Measurements from ENCODE around the gene DEPP1. TPM values are rescaled to one million over a fixed set of nuclear protein-coding genes. Genes with fewer than 3 reads are reported as not detected.
A peak's percentile ranks its signal among the peaks of the same experiment; 100 is the strongest.

DEPP1 gene
- total RNA-seq, 1 donor from 2014 or later = 11.1 TPM

GRCh38 chr10:44934416-44935200 is 44.0 kb downstream of the DEPP1 start:
- DNase-seq (ENCODE audit: low spot score in 2 of 2, unreplicated experiment in 2 of 2) = no peak
- Mint-ChIP-seq H3K36me3 (no peaks in the 10 kb centered on the region), H3K4me3 (no peak overlapping the region), H3K27me3 (ENCODE audit: low read depth) (peaks cover 2% of the 10 kb centered on the region), H3K9me3 (peaks cover 9% of the 10 kb centered on the region), H3K4me1 (peaks cover 8% of the 10 kb centered on the region), H3K27ac (no peak overlapping the region)
- TF ChIP-seq CTCF (IDR thresholded peaks at IDR 0.05; ENCODE audit: unreplicated experiment) = no peak

GRCh38 chr10:44933451-44934321 is 44.9 kb downstream of the DEPP1 start:
- no peaks in the 10 kb centered on the region for H3K36me3 Mint-ChIP-seq
- peaks cover 8% of the 10 kb centered on the region for H3K4me1 Mint-ChIP-seq
- peaks cover 5% of the 10 kb centered on the region for H3K27me3 Mint-ChIP-seq (ENCODE audit: low read depth)
- DNase-seq (ENCODE audit: low spot score in 2 of 2, unreplicated experiment in 2 of 2) = no peak
- no peak overlapping the region for H3K4me3 Mint-ChIP-seq
- no peak for TF ChIP-seq CTCF (IDR thresholded peaks at IDR 0.05; ENCODE audit: unreplicated experiment)
- H3K9me3 Mint-ChIP-seq = peaks cover 3% of the 10 kb centered on the region
- no peak overlapping the region for H3K27ac Mint-ChIP-seq

GRCh38 chr10:44932517-44933450 is 45.8 kb downstream of the DEPP1 start:
- H3K27me3 Mint-ChIP-seq (ENCODE audit: low read depth) = peaks cover 8% of the 10 kb centered on the region
- H3K9me3 Mint-ChIP-seq = no peaks in the 10 kb centered on the region
- peaks cover 8% of the 10 kb centered on the region for H3K4me1 Mint-ChIP-seq
- no peak overlapping the region for H3K4me3 Mint-ChIP-seq
- peak; percentile 79 to 93 for DNase-seq (ENCODE audit: low spot score in 2 of 2, unreplicated experiment in 2 of 2)
- TF ChIP-seq CTCF (IDR thresholded peaks at IDR 0.05; ENCODE audit: unreplicated experiment) = peak; percentile 83
- H3K27ac Mint-ChIP-seq = no peak overlapping the region
- H3K36me3 Mint-ChIP-seq = no peaks in the 10 kb centered on the region

- Mint-ChIP-seq H3K9me3 (no peaks in the 10 kb centered on the region), H3K27ac (no peak overlapping the region), H3K27me3 (ENCODE audit: low read depth) (peaks cover 8% of the 10 kb centered on the region), H3K4me1 (peaks cover 8% of the 10 kb centered on the region), H3K36me3 (no peaks in the 10 kb centered on the region), H3K4me3 (no peak overlapping the region)
- DNase-seq (ENCODE audit: low spot score in 2 of 2, unreplicated experiment in 2 of 2) = no peak
- no peak for TF ChIP-seq CTCF (IDR thresholded peaks at IDR 0.05; ENCODE audit: unreplicated experiment)
Observed at GRCh38 chr10:44931621-44932516, 46.7 kb downstream of the DEPP1 start.
